ENCODE measurements around the gene ZNF284. TPM values are rescaled to one million over a fixed set of nuclear protein-coding genes. Genes with fewer than 3 reads are reported as not detected.
A peak's percentile ranks its signal among the peaks of the same experiment; 100 is the strongest.

ZNF284 gene
- polyA plus RNA-seq, 1 of the 3 experiments (the other 2 are of a cell fraction) = 1.4 TPM

DNA sequence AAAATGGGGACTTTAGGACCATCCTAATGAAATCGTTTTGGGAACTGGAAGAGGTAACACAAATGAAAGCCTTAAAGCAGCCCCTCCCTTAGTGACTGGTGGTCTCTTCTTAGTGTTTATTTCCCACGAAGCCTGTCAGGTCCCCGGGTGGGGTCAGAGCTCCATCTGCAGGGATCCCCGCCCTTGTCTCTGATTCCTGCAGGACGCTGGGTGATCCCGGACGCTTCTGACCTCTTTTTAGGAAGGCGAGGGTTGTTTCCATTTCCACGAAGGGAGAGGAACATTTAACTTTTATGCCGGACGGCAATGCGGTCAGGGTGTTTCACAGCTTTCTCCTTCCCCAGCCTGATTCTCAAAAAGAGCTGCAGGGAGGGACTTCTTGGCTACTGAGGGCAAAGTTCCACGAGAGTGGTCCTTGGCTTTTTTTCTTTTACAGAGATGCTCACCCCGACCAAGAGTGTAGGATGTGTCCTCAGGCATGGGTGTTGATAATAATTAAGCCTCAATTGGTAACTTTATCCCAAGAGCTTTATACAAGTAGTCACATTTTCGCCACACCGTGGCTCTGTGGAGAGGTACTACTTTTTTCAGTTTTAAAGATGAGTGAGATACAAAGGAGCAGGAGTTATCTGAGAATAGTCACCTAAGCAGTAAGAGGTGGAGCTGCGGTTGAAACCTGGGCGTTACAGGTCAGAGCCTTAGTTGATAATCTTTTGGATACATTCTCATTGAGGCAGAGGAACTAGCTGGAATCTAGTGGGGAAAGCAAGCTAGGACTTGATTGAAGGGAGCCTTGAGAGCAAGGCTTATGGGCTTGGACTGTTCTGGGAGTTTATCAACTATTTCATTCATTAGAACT, 813 bp downstream of the ZNF284 start:
- peak overlapping the region; percentile 51 for H3K9ac ChIP-seq
- peak; percentile 49 for DNase-seq
- H3K36me3 ChIP-seq (replicated peaks in 1 of 2; ENCODE audit: control insufficient read depth in 1 of 2, insufficient read depth in 2 of 2, low read length in 1 of 2) = peaks cover 12 to 15% of the 10 kb centered on the region in 2 experiments
- H3K9me3 ChIP-seq = no peaks in the 10 kb centered on the region
- H3K9me2 ChIP-seq = no peaks in the 10 kb centered on the region
- H3F3A ChIP-seq (replicated peaks; ENCODE audit: insufficient read depth) = no peaks in the 10 kb centered on the region
- H3K27ac ChIP-seq (ENCODE audit: low read depth in 2 of 2, low read length in 1 of 2) = peak overlapping the region in 1 of 2 experiments; percentile 50; a peak in 1 of 4 replicates
- peak overlapping the region; percentile 99 for H2AFZ ChIP-seq (ENCODE audit: low read depth)
- H3K4me2 ChIP-seq = peak overlapping the region; percentile 80
- H3K27me3 ChIP-seq (ENCODE audit: insufficient read depth) = no peaks in the 10 kb centered on the region
- H4K20me1 ChIP-seq (ENCODE audit: insufficient read depth) = no peaks in the 10 kb centered on the region
- CTCF ChIA-PET = interaction anchor here (0.8 to 1.5 kb wide), 4 partner anchors 9 to 41 kb away, joined by 3 to 5 read pairs (median 4); partner anchors contain the start of gene ZNF225
- H3K79me2 ChIP-seq (ENCODE audit: insufficient read depth) = peaks cover 8% of the 10 kb centered on the region; the same call in 1 of the 2 replicates
- peak overlapping the region; percentile 71 to 85 for H3K4me3 ChIP-seq (ENCODE audit: low read depth in 2 of 2, low read length in 1 of 2)
- POLR2A ChIA-PET = interaction anchor here (0.6 kb wide), 1 partner anchor 192 kb away, joined by 3 read pairs; no protein-coding TSS in a partner anchor
- WGBS (ENCODE audit: low lambda C conversion rate) = 13% methylated on average over 18 of the region's 18 CpGs
- H3K4me1 ChIP-seq (ENCODE audit: control insufficient read depth in 1 of 2, insufficient read depth in 2 of 2, low read depth in 1 of 2, low read length in 1 of 2) = peaks cover 0 to 7% of the 10 kb centered on the region in 2 experiments; a peak in 1 of 4 replicates
- TF ChIP-seq RAD21 (IDR thresholded peaks at IDR 0.05; ENCODE audit: low read length) (peak; percentile 24; the same call in 1 of the 2 replicates), CHD2 (IDR thresholded peaks at IDR 0.05; ENCODE audit: low read length, partially characterized antibody) (no peak), CTCF (IDR thresholded peaks at IDR 0.05) (peak; percentile 8)
- TF ChIP-seq, protein P1, sequence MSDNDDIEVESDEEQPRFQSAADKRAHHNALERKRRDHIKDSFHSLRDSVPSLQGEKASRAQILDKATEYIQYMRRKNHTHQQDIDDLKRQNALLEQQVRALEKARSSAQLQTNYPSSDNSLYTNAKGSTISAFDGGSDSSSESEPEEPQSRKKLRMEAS (IDR thresholded peaks at IDR 0.05; ENCODE audit: low read depth) = no peak

DNA sequence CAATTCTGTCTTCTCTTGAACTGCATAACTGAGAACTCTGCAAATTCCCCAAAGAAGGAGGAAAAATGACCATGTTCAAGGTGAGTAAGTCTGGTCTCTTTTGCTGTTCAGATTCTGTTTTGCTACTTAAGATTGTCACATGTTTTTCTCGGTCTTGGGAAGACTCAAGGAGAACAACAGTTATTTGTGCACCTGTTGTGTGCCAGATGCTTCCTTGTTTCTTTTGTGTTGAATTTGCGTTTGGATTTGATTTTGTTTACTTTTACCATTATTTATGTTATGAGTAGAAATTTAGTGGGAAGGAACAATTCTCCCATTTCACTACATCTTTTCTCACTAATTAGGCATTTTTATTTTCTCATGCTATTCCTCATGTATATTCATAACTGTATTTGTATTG, 4.4 kb downstream of the ZNF284 start:
- no peak overlapping the region for H3K9ac ChIP-seq
- H3K27me3 ChIP-seq (ENCODE audit: insufficient read depth) = no peaks in the 10 kb centered on the region
- H4K20me1 ChIP-seq (ENCODE audit: insufficient read depth) = no peaks in the 10 kb centered on the region
- H3F3A ChIP-seq (replicated peaks; ENCODE audit: insufficient read depth) = no peaks in the 10 kb centered on the region
- peaks cover 8% of the 10 kb centered on the region; the same call in 1 of the 2 replicates for H3K79me2 ChIP-seq (ENCODE audit: insufficient read depth)
- no peaks in the 10 kb centered on the region for H3K9me2 ChIP-seq
- H3K4me3 ChIP-seq (ENCODE audit: low read depth in 2 of 2, low read length in 1 of 2) = no peak overlapping the region
- no peaks in the 10 kb centered on the region for H3K9me3 ChIP-seq
- 84% methylated on average over 2 of the region's 2 CpGs for WGBS (ENCODE audit: low lambda C conversion rate)
- H3K36me3 ChIP-seq (replicated peaks in 1 of 2; ENCODE audit: control insufficient read depth in 1 of 2, insufficient read depth in 2 of 2, low read length in 1 of 2) = peaks cover 16 to 27% of the 10 kb centered on the region in 2 experiments
- POLR2A ChIA-PET = no interaction called here
- CTCF ChIA-PET = no interaction called here
- H3K4me1 ChIP-seq (ENCODE audit: control insufficient read depth in 1 of 2, insufficient read depth in 2 of 2, low read depth in 1 of 2, low read length in 1 of 2) = peaks cover 0 to 6% of the 10 kb centered on the region in 2 experiments; a peak in 1 of 4 replicates
- no peak overlapping the region for H3K4me2 ChIP-seq
- H3K27ac ChIP-seq (ENCODE audit: low read depth in 2 of 2, low read length in 1 of 2) = no peak overlapping the region
- H2AFZ ChIP-seq (ENCODE audit: low read depth) = no peak overlapping the region
- DNase-seq = no peak
- TF ChIP-seq, protein P1 (IDR thresholded peaks at IDR 0.05; ENCODE audit: low read depth) = no peak
- TF ChIP-seq SMC3 (IDR thresholded peaks at IDR 0.05; ENCODE audit: low read depth, low read length) = no peak
- TF ChIP-seq ELF1 (IDR thresholded peaks at IDR 0.05) = no peak
- TF ChIP-seq FOXM1 (IDR thresholded peaks at IDR 0.05; ENCODE audit: low read depth) = no peak
- TF ChIP-seq, protein P2, sequence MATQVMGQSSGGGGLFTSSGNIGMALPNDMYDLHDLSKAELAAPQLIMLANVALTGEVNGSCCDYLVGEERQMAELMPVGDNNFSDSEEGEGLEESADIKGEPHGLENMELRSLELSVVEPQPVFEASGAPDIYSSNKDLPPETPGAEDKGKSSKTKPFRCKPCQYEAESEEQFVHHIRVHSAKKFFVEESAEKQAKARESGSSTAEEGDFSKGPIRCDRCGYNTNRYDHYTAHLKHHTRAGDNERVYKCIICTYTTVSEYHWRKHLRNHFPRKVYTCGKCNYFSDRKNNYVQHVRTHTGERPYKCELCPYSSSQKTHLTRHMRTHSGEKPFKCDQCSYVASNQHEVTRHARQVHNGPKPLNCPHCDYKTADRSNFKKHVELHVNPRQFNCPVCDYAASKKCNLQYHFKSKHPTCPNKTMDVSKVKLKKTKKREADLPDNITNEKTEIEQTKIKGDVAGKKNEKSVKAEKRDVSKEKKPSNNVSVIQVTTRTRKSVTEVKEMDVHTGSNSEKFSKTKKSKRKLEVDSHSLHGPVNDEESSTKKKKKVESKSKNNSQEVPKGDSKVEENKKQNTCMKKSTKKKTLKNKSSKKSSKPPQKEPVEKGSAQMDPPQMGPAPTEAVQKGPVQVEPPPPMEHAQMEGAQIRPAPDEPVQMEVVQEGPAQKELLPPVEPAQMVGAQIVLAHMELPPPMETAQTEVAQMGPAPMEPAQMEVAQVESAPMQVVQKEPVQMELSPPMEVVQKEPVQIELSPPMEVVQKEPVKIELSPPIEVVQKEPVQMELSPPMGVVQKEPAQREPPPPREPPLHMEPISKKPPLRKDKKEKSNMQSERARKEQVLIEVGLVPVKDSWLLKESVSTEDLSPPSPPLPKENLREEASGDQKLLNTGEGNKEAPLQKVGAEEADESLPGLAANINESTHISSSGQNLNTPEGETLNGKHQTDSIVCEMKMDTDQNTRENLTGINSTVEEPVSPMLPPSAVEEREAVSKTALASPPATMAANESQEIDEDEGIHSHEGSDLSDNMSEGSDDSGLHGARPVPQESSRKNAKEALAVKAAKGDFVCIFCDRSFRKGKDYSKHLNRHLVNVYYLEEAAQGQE (IDR thresholded peaks at IDR 0.05; ENCODE audit: low read depth, low read length) = no peak
- no peak for TF ChIP-seq FOSL2 (IDR thresholded peaks at IDR 0.05; ENCODE audit: borderline replicate concordance, low read depth)
- TF ChIP-seq CHD2 (IDR thresholded peaks at IDR 0.05; ENCODE audit: low read length, partially characterized antibody) = no peak
- no peak for TF ChIP-seq CTCF (IDR thresholded peaks at IDR 0.05)
- TF ChIP-seq RCOR1 (IDR thresholded peaks at IDR 0.05; ENCODE audit: low read length) = no peak
- no peak for TF ChIP-seq JUND (IDR thresholded peaks at IDR 0.05)
- no peak for TF ChIP-seq PBX3 (IDR thresholded peaks at IDR 0.05)
- TF ChIP-seq RXRA (IDR thresholded peaks at IDR 0.05; ENCODE audit: borderline replicate concordance, low read depth) = no peak
- no peak for TF ChIP-seq MEF2A (IDR thresholded peaks at IDR 0.05; ENCODE audit: borderline replicate concordance, low read depth)
- TF ChIP-seq NFIC (IDR thresholded peaks at IDR 0.05; ENCODE audit: borderline replicate concordance) = no peak
- no peak for TF ChIP-seq EP300 (IDR thresholded peaks at IDR 0.05; ENCODE audit: borderline replicate concordance in 1 of 2, low read depth in 1 of 2, low read length in 1 of 2)

Measured in SK-N-SH (cell line).